SIG-M5 treated with dmso at 0.1 percent for 504 hours (cell line): ENCODE results near the gene PRKCA.
"Not testable (repeated sequence)": the region's sequence is repeated elsewhere in the genome, so short reads cannot be mapped to it uniquely, and the experiment has no call there.

Experiments used
- DNase-seq: peaks from one replicate; lab custom pipeline; 2025; ENCODE audit not compliant: unreplicated experiment; lab: John Stamatoyannopoulos, UW

PRKCA gene

GRCh38 chr17:66695098-66695497 is 392.7 kb downstream of the PRKCA start:
- no peak for DNase-seq

- no peak for DNase-seq
Measured at GRCh38 chr17:66698270-66698669, 395.9 kb downstream of the PRKCA start.

DNA sequence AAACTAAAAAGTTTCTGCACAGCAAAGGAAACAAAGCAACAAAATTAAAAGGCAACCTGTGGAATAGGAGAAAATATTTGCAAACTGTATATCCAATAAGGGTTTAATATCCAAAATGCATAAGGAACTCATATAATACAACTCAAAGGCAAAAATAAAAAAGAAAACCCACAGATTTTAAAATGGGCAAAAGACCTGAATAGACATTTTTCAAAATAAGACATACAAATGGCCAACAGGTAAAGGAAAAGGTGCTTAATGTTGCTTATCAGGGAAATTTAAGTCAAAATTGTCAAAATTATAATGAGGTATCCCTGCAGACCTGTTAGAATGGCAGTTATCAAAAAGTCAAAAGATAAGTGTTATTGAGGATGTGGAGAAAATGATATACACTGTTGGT is 399.0 kb downstream of the PRKCA start:
- no peak for DNase-seq

DNA sequence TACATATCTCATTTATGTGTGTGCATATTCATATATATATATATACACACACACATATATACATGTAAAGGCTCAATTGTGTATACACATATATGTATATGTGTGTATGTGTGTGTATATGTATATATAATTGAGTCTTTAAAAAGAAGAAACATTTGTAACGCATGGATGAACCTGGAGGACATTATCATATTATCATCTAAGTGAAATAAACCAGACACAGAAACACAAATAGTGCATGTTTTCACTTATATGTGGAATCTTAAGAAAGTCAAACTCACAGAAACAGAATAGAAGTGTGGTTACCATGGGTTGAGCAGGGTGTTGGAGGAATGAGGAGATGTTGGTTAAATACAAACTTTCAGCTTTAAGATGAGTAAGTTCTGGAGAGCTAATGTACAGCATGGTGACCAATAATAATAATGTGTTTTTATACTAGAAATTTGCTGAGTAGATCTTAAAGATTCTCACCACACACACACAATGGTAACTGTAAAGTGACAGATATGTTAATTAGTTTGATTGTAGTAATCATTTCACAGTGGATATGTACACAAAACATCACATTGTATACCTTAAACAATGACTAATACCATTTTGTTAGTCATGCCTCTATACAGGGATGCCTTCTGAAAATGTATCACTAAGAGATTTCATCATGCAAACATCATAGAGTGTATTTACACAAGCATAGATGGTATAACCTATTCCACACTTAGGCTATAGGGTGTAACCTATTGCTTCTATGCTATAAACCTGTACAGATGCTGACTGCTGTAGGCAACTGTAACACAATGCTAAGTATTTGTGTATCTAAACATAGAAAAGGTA is 399.9 kb downstream of the PRKCA start:
- peak; percentile 65 for DNase-seq

DNA sequence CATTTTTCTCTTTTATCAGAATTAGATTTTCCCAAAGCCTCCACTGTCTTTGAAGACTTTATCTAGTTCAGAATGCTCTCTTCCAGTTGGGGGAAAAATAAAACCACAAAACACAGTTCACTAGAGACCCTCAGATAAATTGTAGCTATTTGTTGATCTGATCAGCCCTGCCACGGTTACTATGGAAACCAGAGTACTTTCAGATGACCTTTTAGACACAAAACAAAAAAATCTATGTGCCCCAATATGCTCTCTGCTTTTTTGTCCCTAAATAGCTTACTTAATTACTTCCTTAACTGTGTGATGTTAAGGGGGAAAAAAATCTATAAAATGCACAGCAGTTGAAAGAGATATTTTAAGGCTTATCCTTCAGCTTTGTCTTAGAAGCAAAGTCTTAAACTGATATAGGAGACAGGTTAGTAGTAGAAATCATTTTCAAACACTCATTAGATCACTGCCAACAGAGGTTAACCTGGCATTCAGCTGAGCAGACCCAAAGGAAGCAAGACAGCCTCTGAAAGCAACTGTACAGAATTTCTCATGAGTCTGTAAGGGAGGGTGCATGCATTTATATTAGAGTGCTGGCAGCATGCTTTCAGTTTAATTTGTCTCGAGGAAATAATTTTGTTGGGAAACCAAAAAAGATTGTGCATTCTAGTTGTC is 402.6 kb downstream of the PRKCA start:
- DNase-seq: no peak

DNA sequence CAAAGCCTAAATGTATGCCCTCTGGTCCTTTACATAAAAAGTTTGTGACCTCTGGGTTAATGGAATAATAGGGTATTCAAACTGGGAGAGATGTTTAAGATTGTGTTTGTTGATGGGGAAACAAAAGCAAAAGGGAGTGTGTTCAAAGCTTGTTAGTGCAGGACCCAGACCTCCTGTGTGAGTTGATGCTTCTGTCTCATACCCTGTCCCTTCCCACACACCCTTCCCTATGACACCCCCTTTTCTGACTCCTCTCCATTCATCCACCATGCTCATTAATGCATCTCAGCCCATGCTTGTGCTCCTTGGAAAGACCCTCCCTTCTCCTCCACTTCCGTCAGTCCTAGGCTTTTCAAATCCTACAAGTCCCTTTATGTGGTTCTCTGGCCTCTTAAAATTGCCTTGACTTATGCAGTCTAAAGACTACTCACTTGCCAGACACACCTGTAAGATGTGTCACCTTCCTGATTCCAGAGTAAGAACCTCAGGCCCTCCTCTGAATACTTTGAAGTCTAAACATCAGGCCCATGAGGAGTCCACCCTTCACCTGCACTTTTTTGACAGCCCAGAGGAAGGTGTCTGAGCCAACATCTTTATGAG is 404.5 kb downstream of the PRKCA start:
- no peak for DNase-seq

DNA sequence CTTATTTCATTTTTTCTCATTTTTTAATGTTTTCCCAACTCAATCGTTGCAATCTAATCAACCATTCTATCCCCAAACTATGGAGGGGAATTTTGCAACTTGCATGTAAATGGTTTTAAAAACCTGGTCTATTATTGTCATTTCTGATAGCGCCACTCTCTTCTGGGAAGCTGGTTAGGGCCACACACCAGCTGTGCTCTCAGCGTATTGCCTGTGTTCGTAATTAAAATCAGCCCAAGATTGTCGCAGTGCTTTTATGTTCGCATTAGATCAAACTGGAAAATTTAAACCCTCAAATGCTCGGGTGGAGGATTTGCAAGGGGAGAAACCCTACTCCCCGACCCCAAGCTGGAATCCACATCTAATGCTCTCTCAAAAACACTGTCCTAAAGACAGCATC is 409.0 kb downstream of the PRKCA start:
- DNase-seq: no peak

DNA sequence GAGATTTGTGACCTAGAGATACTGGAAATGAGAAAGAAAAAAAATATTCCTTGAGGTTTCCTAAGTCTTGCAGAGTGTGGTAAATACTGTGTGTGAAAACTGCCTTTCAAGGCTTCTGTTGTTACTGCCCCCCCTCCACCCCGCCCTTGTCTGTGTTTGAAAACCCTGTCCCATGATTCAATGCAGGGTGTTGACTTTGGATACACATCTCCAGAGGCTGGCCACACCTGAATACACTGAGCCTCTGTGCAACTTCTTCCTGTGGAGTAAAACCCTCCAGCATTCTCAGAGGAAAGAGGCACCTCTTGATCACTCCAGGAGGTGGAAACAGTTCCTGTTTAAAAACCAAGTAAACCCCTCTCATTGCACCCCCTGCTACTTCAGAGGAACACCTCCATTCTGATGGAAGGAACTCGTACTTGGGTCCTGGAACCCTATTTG is 409.5 kb downstream of the PRKCA start:
- peak; percentile 59 for DNase-seq

GRCh38 chr17:66712453-66712852 is 410.0 kb downstream of the PRKCA start:
- DNase-seq: no peak

DNA sequence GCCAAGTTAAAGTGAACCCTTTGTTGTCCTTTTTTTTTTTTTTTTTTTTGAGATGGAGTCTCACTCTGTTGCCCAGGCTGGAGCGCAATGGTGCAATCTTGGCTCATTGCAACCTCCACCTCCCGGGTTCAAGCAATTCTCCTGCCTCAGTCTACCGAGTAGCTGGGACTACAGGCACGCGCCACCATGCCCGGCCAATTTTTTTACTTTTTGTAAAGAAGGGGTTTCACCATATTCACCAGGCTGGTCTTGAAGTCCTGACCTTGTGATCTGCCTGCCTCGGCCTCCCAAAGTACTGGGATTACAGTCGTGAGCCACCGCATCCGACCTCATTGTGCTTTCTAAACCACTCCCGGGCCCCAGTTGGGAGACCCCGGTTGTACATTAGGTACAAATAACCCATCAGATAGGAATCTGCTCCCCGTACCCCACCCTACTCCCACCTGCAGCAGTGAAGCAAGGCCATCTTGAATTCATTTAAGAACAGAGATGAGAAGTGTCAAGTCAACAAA is 410.7 kb downstream of the PRKCA start:
- not testable (repeated sequence) for DNase-seq

GRCh38 chr17:66713533-66714042 is 411.2 kb downstream of the PRKCA start:
- DNase-seq: no peak

- no peak for DNase-seq
Measured at GRCh38 chr17:66714046-66715023, 411.9 kb downstream of the PRKCA start.

DNA sequence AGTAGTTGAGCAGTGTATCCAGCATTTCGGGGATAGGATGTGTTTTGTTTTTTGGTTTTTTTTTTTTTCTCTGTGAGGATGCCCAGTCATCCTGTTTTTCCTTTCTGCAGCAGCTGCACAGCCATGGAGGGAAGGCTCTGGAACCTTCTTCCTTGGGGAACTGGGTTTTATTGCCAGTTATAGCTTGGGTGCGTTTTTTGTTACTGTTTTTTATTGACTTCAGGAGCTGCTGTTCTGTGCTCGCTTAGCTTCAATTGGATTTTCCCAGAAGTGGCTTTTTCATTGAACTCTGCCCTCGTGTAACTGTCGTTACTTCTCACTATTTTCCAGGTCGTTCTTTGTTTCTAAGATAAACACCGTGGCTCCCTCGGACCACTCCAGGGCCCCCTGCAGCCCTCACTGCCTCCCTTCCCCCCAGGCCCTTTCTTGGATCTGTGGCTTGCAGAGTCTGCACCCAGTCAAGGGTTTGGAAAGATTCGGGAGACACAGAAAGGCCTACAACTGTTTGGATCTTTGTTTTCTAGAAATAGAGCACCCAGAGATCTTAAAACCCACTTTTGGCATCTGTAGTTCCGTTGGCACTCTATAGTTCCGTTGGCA is 412.8 kb downstream of the PRKCA start:
- DNase-seq: no peak

DNA sequence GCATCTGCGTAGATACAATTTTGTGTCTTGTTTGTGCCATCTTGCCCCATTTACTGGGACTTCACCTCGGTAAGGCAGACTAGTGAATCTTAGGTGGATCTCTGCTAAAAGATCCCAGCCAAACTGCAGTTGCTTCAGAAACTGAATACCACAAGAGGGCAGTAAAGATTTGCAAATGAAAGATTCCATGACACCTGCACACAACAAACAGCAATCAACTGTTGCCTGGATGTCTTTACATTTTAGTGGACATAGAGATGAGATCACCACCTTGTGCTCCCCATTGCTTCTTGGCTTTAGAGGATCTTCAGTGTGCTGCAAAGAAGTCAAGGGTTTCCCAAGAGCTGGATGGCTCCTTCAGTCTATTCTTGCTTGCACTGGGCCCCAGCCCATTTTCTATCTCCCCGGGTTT is 413.3 kb downstream of the PRKCA start:
- peak; percentile 86 for DNase-seq

GRCh38 chr17:66716236-66717026 is 414.0 kb downstream of the PRKCA start:
- DNase-seq: no peak

DNA sequence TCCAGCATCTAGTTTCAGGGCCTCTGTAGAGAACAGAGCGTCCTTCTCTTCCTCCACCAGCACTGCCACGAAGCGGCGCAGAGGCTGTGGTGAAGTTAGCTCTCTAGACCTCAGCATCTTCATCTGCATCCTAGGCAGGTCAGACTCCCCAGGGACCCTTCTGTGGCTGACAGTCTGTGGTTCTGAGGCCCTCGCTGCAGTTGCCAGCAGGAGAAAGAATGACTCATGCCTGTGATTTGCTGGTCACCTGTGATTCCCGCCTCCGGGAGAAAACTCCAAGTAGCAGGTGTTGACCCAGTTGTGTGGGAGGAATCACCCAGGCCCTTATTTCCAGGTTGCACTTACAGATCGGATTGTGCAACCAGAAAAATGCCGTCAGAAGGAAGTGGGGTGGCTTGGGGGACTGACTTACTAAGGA is 415.2 kb downstream of the PRKCA start:
- DNase-seq: peak; percentile 12

DNA sequence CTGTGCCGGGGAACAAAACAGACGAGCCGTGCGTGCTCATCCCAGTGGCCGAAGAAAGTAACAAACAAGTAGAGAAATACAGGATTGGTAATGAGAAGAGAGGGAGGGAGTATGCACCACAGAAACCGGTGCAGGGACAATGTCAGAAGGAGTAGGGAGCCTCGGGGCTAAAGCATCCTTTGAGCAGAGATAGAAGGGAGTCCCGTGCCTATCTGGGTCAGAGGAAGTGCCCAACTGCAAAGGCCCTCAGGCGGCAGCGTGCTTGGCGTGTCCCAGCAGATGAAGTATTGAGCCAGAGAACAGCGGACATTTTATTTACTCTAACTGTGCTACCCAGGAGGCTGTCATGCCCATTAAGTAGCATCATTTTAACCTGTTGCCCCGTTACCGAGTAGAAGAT is 417.6 kb downstream of the PRKCA start:
- no peak for DNase-seq

GRCh38 chr17:66720567-66720966 is 418.2 kb downstream of the PRKCA start:
- no peak for DNase-seq

- no peak for DNase-seq
Measured at GRCh38 chr17:66722341-66722740, 419.9 kb downstream of the PRKCA start.
